Colon (tissue), 2 donors: Measurements from ENCODE around the gene FOXL1.

ENCODE experiments used
- FAIRE-seq: peaks from 2 replicates; lab custom pipeline; 2012; peaks lifted over from hg19 to GRCh38; lab: Jason Lieb, UNC
- donor health status: control.
- donor health status: control.

FOXL1 gene

DNA sequence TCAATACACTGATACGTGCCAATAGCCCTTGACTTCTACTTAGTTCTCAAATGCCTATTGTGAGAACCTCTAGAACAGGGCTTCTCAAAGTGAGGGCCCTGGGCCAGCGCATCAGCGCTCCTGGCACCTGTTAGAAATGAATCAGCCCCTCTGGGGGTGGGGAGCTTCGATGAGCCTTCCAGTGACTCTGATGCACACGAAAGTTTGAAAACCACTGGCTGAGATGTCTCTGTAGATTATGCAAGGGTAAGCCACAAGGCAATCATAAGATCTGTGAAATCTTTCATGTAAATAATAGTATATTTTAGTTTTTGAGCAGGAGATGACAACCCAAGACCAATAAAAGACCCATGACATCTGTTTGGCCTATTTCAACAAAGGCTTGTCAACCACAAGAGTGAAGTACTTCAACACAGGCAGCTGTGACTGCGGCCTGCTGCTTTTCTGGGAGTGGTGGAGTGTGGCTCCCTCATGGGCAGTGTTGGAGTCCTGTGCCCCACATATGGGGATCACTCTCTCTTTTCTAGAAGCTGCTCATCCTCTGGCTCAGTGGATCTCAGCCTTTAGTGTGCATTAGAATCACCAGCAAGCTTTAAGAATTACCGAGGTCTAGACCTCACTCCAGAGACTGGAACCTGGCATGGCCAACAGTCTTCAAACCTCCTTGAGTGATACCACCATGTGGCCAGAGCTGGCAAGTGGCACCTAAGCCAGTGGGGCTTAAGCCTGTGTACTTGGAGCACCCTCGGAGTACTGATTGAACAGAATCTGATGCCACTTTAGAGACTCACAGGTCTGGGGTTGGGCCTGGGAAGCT lies 29.1 kb upstream of the FOXL1 start:
- no peak for FAIRE-seq

DNA sequence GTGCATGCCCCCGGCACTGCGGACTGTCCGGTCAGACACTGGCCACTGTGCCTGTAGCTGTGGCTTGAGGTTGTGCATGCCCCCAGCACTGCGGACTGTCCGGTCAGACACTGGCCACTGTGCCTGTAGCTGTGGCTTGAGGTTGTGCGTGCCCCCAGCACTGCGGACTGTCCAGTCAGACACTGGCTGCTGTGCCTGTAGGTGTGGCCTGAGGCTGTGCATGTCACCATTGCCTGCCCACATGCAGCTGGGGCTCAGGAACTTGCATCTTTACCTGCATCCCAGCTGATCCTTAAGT lies 28.5 kb upstream of the FOXL1 start:
- no peak for FAIRE-seq

DNA sequence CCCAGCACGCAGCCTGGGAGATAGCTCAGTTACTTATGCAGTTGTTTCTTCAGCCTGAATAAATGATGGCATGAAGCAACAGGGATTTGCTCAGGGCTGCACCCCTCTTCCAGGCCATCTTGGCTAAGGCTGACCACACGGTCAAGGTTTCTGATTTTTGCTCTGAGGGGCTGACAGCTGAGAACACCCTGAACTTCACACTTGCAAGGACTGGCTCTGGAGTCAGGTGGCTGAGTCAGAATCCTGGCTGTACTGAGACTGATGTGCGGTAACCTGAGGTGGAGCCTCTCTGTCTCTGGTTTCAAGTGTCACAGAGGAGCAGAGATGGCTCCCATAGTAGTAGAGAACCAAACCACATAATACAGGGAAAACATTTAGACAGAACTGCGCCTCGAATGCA lies 28.1 kb upstream of the FOXL1 start:
- no peak for FAIRE-seq

DNA sequence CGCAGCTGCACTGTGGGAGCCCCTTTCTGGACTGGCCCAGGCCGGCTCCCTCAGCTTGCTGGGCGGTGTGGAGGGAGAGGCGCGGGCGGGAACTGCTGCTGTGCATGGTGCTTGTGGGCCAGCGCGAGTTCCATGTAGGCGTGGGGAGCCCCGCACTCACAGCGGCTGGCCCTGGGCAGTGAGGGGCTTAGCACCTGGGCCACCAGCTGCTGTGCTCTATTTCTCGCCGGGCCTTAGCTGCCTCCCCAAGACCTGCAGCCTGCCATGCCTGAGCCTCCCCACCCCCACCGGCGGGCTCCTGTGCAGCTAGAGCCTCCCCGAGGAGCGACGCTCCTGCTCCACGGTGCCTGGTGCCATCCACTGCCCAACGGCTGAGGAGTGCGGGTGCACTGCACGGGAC lies 25.0 kb upstream of the FOXL1 start:
- no peak for FAIRE-seq

DNA sequence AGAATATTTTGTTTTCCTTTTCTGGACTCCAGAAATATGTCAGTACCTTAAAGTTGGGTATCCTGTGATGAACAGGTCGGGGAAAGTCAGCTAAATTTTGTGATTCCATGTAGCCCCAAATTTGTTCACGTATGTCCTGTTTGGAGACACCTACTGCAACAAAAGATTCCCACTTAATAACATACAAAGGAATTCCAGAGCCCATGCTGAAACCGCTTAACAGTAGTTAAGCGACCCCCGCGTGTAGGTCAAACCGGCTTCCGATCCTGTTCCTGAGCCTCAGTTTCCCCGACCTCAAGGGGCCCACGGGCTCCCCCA lies 23.8 kb upstream of the FOXL1 start:
- FAIRE-seq = no peak

DNA sequence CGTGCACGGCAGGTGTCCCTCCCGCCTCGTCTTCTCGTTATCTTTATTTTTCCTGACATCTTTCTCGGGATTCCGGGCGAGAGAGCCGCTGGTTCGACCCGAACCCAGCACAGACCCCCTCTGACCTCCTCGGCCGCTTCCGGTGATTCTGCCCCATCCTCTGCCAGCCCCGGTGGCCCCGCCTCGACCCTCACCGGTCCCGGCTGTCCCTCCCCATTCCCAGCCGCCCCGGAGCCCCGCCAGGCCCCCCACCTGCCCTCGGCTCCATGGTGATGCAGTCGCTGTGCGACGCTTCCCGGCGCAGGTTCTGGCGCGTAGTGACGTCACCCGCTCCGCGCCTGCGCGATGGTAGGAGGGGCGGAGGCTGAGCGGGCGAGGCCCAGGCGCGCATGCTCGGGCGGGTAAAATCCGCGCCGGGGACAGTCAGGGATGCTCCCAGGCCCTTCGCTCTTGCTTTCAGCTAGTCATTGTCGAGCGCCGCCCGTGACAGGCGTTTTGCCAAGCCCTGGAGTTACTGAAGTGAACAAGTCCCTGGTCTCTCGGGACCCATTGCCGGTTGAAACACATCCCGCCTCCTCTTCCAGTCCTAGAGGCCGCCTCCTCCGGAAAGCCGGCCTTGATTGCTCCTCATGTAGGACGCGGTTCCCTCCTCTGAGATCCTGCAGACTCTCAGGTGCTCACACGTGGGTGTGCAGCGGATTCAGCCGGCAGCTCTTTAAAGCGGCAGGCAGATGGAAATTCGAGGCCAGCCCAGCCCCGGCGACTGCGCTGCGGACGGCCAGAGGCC lies 23.2 kb upstream of the FOXL1 start, which contains the start of gene MTHFSD:
Gene MTHFSD, minus strand, starts transcription at position 319 of the 787 bp plus-strand sequence. Its CDS starts 51 bp downstream, at position 268.
- no peak for FAIRE-seq

DNA sequence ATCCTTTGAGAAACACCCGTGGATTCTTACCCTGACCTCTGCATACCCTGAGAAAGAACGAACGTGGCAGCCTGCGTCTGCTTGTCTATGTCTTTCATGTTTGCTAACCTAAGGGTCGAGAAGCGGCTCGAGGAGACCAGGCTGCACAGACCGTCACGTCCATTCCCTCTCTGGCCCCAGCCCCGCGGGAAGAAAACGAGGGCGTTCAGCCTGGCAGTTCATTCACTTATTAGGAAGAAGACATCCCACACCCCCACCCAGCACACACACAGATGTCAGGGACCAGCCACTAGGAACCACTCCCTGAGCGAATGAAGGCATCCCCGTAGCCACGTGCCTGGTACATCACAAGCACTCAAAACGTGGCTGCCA lies 22.7 kb upstream of the FOXL1 start:
- no peak for FAIRE-seq

DNA sequence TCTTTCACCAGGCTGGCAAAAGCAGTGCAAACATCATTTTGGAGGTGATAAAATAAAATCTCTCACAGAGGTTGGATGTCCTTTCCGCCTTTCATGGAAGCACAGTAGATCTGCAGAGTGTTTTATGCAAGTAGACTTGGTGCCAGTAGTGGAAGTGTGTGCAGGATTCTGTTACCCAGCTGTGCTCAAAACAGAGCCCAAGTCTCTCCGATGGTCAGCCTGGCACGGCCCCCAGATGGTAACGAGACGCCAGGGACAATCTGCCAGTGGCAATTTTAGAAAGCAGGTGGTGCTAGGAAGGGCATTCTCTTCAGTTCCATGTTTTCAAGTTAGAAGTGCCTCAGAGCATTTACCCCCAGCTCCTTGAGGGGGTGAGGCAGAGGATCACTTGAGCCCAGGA lies 21.8 kb upstream of the FOXL1 start:
- no peak for FAIRE-seq

DNA sequence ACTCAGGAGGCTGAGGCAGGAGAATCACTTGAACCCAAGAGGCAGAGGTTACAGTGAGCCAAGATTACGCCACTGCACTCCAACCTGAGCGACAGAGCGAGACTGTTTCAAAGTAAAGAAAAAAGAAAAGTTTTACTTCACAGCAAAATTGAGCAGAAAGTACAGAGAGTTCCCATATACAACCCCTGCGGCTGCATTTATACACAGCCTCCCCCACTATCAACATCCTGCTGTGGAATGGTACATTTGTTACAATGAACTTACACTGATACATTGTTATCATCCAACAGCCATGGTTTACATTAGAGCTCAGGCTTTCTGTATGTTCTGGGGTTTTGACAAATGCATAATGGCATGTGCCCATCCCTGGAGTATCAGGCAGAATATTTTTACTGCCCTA lies 20.8 kb upstream of the FOXL1 start:
- no peak for FAIRE-seq

DNA sequence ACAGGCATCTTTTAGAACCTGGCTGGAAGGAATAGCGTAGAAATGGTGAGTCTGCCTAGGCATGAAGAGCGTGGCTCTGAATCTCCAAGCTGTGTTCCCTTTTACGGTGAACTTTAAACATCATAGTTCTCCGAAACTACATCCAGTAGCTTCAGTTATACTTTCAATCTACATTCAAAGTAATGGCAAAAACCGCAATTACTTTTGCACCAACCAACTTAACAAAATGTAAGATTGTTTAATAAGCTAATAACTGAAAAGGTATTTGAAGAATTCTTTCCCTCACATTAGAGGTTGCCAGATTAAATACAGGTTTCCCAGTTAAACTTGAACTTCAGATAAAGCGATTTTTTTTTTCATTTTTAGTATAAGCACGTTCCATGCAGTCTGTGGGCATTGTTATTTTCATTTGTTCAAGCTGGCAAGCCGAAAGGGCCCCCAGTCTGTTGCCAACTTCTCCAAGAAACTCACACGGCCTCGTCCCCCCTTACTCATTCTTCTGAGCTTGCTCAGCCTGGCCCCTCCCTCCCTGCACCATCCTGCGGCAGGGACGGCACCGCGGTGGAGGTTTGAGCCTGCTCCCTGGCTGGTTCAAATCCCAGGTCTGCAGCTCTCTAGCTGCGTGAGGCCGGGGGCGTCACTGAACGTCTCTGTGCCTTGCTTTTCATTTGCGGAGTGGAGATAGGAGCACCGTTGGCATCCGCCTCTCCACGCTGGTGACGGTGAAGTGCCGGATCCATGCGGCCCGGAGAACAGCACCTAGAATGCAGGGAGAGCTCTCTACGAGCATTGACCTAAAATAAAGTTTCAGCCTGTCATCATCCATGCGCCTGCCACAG lies 19.8 kb upstream of the FOXL1 start:
- no peak for FAIRE-seq

DNA sequence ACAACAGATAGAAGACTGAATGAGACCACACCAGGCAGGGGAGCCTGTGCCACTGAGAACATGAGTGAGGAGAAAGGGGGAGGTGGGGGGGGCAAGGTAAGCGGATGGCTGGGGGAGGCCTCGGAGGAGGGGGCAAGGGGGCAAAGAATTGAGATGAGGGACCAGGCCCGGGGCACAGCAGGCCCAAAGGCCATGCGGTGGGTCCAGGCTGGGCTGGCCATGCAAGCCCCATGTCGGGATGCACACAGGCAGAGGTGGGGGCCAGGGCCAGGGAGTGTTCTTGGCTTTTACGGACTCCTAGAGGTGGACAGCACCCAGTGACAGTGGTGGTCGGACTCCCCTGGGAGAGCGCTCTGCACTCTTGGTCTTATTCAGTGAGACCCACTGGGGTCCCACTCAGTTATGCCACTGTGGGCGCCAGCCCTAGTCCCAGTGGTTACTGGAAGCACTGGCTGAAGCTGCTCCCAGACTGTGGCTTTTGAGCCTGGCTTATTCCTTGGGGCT lies 18.5 kb upstream of the FOXL1 start:
- no peak for FAIRE-seq

DNA sequence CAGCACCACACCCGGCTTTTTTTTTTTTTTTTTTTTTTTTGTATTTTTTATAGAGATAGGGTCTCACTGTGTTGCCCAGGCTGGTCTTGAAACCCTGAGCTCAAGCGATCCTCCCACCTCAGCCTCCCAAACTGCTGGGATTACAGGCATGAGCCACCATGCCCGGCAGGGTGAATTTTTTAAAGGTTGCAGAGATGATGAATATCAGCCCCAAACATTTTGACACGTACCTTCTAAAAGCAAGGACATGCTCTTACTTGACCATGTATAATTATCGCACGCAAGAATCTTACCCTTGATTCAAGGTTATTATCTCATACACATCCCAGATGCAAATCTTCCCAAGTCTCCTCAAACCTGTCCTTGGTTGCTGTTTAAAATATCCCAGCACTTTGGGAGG lies 16.0 kb upstream of the FOXL1 start:
- FAIRE-seq = no peak

DNA sequence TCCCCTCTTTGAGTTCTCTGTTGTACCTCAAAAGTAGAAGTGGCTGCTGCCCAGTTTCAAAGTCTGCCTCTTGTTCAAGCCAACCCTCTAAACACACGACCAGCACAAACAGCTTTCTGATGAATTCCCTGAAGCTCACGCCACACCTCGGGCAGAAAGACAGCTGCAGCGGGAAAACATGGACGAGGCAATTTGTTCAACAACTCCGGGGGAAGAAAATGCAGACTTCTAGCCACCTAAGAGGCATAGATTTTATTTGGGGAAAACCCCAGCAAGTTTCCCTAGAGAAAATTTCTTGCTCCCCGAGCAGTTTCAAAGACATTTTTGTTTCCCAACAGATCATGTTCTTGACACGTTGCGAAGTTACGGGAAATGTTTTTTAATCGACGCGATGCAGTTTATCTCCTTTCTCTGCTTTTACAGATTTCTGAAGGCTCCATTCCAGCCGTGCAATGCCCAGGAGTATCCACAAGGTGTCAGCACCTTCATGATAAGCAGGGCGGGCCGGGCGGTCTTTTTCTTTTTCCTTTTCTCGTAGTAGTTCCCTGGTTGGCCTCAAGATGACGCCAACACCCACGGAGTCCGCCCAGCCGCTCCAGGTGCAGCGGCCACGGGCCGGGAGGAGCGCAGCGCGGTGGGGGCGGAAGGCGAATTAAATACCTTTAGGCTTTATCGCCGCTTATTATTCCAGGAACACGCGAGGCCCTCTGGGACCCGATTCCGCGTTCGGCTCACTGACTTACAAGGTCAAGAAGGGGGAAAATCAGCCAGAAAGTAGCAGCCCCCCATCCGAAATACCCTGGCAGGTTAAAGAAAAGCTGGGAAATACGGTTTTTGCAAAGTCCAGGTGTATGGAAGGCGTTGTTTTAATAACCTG lies 14.6 kb upstream of the FOXL1 start:
- FAIRE-seq = no peak

DNA sequence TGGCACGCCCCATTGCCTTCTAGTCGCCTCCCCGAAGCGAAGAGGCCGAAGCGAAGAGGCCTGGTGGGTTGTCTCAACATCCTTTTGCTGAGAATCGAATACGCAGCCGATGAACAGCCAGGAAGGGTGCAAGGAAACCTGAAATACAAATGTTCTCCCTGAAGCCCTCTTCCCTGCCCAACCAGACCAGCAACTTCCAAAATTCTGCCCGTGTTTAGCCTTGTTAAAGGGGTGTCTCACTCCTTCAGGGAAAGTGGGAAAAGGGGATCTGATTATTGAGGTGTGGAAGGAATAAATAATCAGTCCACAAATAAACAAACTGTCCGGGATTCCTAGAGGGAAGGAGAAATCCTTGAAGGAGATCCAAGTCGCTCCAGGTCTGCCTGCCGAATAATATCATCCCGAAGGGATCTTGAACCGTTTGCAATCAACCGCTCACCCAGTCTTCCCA lies 13.1 kb upstream of the FOXL1 start:
- FAIRE-seq = no peak

DNA sequence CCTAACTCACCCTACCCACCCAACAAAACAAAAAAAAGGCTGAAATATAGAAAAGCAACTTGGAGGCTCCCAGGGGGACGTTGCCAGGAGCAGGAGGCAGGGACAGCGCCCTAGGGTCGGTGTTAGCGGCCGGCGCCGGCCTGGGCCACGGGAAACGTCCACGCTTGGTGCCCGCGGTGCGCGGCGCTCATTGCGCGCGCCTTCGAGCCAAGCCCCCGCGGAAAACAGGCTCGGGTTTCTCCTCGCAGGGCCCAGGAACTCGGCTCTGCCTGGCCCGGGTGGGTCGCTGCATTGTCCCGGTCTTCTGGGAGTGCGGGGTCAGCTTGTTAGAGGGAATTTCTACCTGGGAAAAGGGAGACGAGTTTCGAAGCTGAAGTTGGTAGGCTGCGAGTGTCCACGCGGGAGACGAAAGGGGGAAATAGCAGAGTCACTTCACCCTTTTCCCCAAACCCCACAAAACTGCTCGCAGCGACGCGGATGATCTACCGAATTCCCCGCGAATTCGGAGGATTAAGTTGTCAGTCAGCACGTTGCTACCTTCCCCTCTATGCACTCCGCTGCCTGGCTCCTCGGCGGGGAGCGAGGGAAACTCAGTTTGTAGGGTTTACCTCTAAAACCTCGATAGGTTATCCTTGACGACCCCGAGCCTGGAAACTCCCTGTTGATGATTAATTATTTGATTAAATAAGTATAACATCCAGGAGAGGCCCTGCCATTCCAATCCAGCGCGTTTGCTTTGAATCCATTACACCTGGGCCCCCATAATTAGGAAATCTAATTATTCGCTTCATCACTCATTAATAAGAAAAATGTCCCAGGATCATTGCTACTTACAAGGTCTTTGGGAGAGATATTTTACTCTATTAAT lies 12.5 kb upstream of the FOXL1 start:
- no peak for FAIRE-seq

DNA sequence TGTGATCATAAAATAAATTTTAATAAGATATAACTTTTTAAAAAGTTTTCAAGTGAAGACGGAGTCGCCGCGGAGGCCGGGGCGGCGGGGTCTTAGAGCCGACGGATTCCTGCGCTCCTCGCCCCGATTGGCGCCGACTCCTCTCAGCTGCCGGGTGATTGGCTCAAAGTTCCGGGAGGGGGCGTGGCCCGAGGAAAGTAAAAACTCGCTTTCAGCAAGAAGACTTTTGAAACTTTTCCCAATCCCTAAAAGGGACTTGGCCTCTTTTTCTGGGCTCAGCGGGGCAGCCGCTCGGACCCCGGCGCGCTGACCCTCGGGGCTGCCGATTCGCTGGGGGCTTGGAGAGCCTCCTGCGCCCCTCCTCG lies 11.8 kb upstream of the FOXL1 start, which contains the start of gene FOXC2:
Gene FOXC2, plus strand, starts transcription at position 229 of the 365 bp plus-strand sequence. CDS start 507 bp downstream, outside the sequence.
- FAIRE-seq = no peak

DNA sequence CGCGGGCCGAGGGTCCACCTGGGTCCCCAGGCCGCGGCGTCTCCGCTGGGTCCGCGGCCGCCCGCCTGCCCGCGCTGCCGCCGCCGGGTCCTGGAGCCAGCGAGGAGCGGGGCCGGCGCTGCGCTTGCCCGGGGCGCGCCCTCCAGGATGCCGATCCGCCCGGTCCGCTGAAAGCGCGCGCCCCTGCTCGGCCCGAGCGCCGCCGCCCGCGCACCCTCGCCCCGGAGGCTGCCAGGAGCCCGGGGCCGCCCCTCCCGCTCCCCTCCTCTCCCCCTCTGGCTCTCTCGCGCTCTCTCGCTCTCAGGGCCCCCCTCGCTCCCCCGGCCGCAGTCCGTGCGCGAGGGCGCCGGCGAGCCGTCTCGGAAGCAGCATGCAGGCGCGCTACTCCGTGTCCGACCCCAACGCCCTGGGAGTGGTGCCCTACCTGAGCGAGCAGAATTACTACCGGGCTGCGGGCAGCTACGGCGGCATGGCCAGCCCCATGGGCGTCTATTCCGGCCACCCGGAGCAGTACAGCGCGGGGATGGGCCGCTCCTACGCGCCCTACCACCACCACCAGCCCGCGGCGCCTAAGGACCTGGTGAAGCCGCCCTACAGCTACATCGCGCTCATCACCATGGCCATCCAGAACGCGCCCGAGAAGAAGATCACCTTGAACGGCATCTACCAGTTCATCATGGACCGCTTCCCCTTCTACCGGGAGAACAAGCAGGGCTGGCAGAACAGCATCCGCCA lies 11.2 kb upstream of the FOXL1 start:
- FAIRE-seq = no peak

DNA sequence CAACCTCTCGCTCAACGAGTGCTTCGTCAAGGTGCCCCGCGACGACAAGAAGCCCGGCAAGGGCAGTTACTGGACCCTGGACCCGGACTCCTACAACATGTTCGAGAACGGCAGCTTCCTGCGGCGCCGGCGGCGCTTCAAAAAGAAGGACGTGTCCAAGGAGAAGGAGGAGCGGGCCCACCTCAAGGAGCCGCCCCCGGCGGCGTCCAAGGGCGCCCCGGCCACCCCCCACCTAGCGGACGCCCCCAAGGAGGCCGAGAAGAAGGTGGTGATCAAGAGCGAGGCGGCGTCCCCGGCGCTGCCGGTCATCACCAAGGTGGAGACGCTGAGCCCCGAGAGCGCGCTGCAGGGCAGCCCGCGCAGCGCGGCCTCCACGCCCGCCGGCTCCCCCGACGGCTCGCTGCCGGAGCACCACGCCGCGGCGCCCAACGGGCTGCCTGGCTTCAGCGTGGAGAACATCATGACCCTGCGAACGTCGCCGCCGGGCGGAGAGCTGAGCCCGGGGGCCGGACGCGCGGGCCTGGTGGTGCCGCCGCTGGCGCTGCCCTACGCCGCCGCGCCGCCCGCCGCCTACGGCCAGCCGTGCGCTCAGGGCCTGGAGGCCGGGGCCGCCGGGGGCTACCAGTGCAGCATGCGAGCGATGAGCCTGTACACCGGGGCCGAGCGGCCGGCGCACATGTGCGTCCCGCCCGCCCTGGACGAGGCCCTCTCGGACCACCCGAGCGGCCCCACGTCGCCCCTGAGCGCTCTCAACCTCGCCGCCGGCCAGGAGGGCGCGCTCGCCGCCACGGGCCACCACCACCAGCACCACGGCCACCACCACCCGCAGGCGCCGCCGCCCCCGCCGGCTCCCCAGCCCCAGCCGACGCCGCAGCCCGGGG lies 10.4 kb upstream of the FOXL1 start:
- FAIRE-seq = no peak
